HG03159 (cell line): ENCODE measurements around the gene SPIRE2.
"Not testable (repeated sequence)": the region's sequence is repeated elsewhere in the genome, so short reads cannot be mapped to it uniquely, and the experiment has no call there.

Experiments
- ATAC-seq: cut with Tn5 transposase; IDR thresholded peaks from one replicate; pipeline ENCODE4 v1.9.1; 2021; ENCODE audit warnings: mild to moderate bottlenecking, moderate library complexity; ENCODE audit not compliant: unreplicated experiment

The SPIRE2 gene

GRCh38 chr16:89834813-89835363, 6.6 kb downstream of the SPIRE2 start:
- ATAC-seq, result not testable (repeated sequence)

- not testable (repeated sequence) for ATAC-seq
Measured at GRCh38 chr16:89836484-89836883, 8.2 kb downstream of the SPIRE2 start.

GRCh38 chr16:89837014-89837546, 8.8 kb downstream of the SPIRE2 start:
- no peak for ATAC-seq

- ATAC-seq, result no peak
Measured at GRCh38 chr16:89841275-89841674, 13.0 kb downstream of the SPIRE2 start.

GRCh38 chr16:89842471-89843408, 14.5 kb downstream of the SPIRE2 start:
- no peak for ATAC-seq

- no peak for ATAC-seq
Measured at GRCh38 chr16:89843409-89844350, 15.4 kb downstream of the SPIRE2 start.

- ATAC-seq, result no peak
Measured at GRCh38 chr16:89844739-89845339, 16.6 kb downstream of the SPIRE2 start.

- ATAC-seq, result no peak
Measured at GRCh38 chr16:89845417-89845816, 17.1 kb downstream of the SPIRE2 start.

GRCh38 chr16:89847051-89847939, 19.0 kb downstream of the SPIRE2 start:
- ATAC-seq, result no peak

- ATAC-seq, result no peak
Measured at GRCh38 chr16:89847940-89848297, 19.6 kb downstream of the SPIRE2 start.

GRCh38 chr16:89848974-89849373, 20.7 kb downstream of the SPIRE2 start:
- ATAC-seq, result no peak

- ATAC-seq, result no peak
Measured at GRCh38 chr16:89853306-89853993, 25.2 kb downstream of the SPIRE2 start.

GRCh38 chr16:89855301-89855945, 27.1 kb downstream of the SPIRE2 start:
- no peak for ATAC-seq

GRCh38 chr16:89855986-89856385, 27.7 kb downstream of the SPIRE2 start:
- ATAC-seq, result no peak

- no peak for ATAC-seq
Measured at GRCh38 chr16:89858973-89859614, 30.8 kb downstream of the SPIRE2 start.

- no peak for ATAC-seq
Measured at GRCh38 chr16:89859615-89860007, 31.3 kb downstream of the SPIRE2 start.

GRCh38 chr16:89860747-89861304, 32.6 kb downstream of the SPIRE2 start:
- no peak for ATAC-seq

- no peak for ATAC-seq
Measured at GRCh38 chr16:89861648-89862047, 33.4 kb downstream of the SPIRE2 start.
